Common myeloid progenitor, CD34-positive (primary cell): Measurements from ENCODE around the gene CTPS2.

Experiments
- CTCF ChIA-PET: fragments of 350-600 bp; sonication (Branson Sonifier 250); formaldehyde crosslinking; loops from one replicate; lab custom pipeline; 2021; ENCODE audit warnings: antibody characterized with exemption; lab: Charles Lee
- POLR2A ChIA-PET: fragments of 350-600 bp; sonication (Branson Sonifier 250); formaldehyde crosslinking; loops from one replicate; lab custom pipeline; 2021; ENCODE audit warnings: antibody characterized with exemption; lab: Charles Lee
- DNase-seq, 3 donors: peaks; one replicate each; pipeline versions ENCODE4 v3.0.0 to v3.0.0-alpha.2; 2013
- H3K27ac ChIP-seq, 2 experiments: 1 replicate in 1 of 2; 2 replicates in 1 of 2; pipeline ENCODE4 v1.7.0; 2013; ENCODE audit warnings: inconsistent platforms in 2 of 2, low read length in 2 of 2, mild to moderate bottlenecking in 2 of 2, low read depth in 1 of 2, moderate library complexity in 1 of 2; ENCODE audit not compliant: severe bottlenecking in 2 of 2, insufficient read depth in 1 of 2, poor library complexity in 1 of 2
- H3K27me3 ChIP-seq, 5 experiments: replicated peaks in 2 of 5; 1 replicate in 3 of 5; 2 replicates in 2 of 5; pipeline versions ENCODE4 v1.6.1 to v1.7.0; 2013; ENCODE audit warnings: low read length in 4 of 5, mild to moderate bottlenecking in 2 of 5, moderate library complexity in 2 of 5, inconsistent platforms in 1 of 5; ENCODE audit not compliant: insufficient read depth in 5 of 5, control insufficient read depth in 4 of 5
- H3K36me3 ChIP-seq, 4 experiments: 1 replicate in 2 of 4; 2 replicates in 2 of 4; pipeline versions ENCODE4 v1.6.1 to v1.7.0; 2013; ENCODE audit warnings: low read length in 3 of 4, control low read depth in 1 of 4, mild to moderate bottlenecking in 1 of 4; ENCODE audit not compliant: control insufficient read depth in 4 of 4, insufficient read depth in 4 of 4
- H3K4me1 ChIP-seq, 4 experiments: 1 replicate in 3 of 4; 2 replicates in 1 of 4; pipeline versions ENCODE4 v1.6.1 to v1.7.1; 2013; ENCODE audit warnings: low read length in 3 of 4, mild to moderate bottlenecking in 3 of 4, control low read depth in 1 of 4, inconsistent platforms in 1 of 4, moderate library complexity in 1 of 4; ENCODE audit not compliant: control insufficient read depth in 4 of 4, insufficient read depth in 4 of 4; ENCODE audit errors: control extremely low read depth in 1 of 4
- H3K4me3 ChIP-seq, 7 experiments: 1 replicate in 4 of 7; 2 replicates in 3 of 7; pipeline versions ENCODE4 v1.5.1 to v1.7.0; 2013; ENCODE audit warnings: mild to moderate bottlenecking in 7 of 7, low read length in 6 of 7, moderate library complexity in 6 of 7, inconsistent platforms in 2 of 7, low read depth in 2 of 7, control low read depth in 1 of 7; ENCODE audit not compliant: insufficient read depth in 4 of 7, control insufficient read depth in 1 of 7; ENCODE audit errors: extremely low read depth in 1 of 7
- H3K9me3 ChIP-seq, 5 experiments: 1 replicate in 4 of 5; 2 replicates in 1 of 5; pipeline versions ENCODE4 v1.6.1 to v1.7.1; 2013; ENCODE audit warnings: low read length in 4 of 5, mild to moderate bottlenecking in 2 of 5, inconsistent platforms in 1 of 5, low read depth in 1 of 5, moderate library complexity in 1 of 5; ENCODE audit not compliant: control insufficient read depth in 4 of 5, insufficient read depth in 2 of 5; ENCODE audit errors: control extremely low read depth in 1 of 5
- WGBS: methylation state at CpG from one replicate; pipeline ENCODE4 v1.1.5; 2013; ENCODE audit not compliant: insufficient coverage; 5-methylcytosine and 5-hydroxymethylcytosine counted together

The CTPS2 gene

DNA sequence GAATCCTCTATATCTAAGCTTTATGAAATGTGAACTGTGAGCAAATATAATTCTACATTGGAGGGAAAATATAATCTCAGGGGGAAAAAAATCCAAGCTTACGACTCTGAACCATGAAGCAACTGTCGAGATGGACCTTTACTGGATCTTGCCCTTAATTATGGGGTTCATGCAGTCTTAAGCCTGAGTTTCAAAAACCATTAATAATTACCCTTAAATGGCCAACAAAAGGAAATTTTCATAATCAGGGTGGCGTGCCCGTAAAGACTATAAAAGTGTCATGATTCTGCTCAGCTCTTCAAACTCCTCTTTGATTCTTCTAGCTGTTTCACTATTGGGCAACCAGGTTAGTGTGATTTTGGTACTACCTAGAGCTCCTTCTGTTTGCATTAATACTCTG lies 62.6 kb downstream of the CTPS2 start, which contains the start of gene S100G:
TSS of gene S100G (plus strand) at position 301 of the 400 bp plus-strand sequence. CDS start 849 bp downstream, outside the sequence.
- 100% methylated on average over 2 of the region's 4 CpGs for WGBS
- no peaks in the 10 kb centered on the region for H3K4me1 ChIP-seq
- no peak within 1 kb of the TSS for H3K27ac ChIP-seq
- peaks cover 0 to 10% (median 2%) of the 10 kb centered on the region in 4 experiments for H3K36me3 ChIP-seq
- H3K9me3 ChIP-seq, result peaks cover 0 to 3% (median 0%) of the 10 kb centered on the region in 5 experiments
- no peak for DNase-seq
- CTCF ChIA-PET, result interaction anchor here (0.9 kb wide), 1 partner anchor 9 kb away, joined by 3 read pairs; no protein-coding TSS in a partner anchor
- POLR2A ChIA-PET, result interaction anchor here (0.6 kb wide), 1 partner anchor 967 kb away, joined by 3 read pairs; no protein-coding TSS in a partner anchor
- H3K4me3 ChIP-seq, result no peak within 1 kb of the TSS
- H3K27me3 ChIP-seq, result peaks cover 0 to 13% (median 0%) of the 10 kb centered on the region in 5 experiments

DNA sequence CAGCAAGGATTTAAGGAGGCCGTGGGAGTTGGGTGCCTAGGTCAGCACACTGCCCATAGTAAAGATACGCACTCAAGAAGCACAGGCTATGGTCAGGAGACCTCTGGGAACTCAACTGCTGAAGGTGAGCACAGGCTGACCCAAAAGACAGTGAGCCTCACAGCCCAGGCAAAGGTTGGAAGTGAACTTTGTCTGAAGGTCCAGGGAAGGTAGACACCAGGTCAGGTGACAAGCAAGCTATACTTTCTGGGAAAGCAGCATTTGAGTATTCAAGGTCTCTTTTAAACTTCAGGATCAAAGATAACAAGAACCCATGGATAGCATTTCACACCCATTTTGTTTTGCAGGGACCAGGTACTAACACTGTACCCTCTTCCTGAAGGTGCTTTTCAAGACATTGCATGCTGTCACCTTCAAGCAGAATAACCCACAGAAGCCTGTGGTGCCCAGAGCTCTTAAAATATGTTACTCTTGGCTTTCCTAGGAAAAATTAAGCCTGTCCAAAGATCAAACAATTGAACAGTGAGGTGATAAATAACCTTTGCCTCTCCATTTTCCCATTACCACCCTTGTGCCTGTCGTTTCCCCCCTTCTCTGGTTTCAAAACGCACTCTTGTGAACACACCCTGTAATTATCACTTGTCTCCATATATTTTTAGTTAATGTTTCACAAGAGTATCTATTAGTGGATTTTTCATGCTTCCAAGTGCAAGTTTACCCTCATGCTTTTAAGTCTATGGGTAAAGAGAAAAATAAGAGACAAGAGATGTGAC lies 65.9 kb downstream of the CTPS2 start:
- Histone ChIP-seq H3K27ac (no peak overlapping the region), H3K4me1 (peaks cover 0 to 4% (median 0%) of the 10 kb centered on the region in 4 experiments), H3K27me3 (peaks cover 0 to 15% (median 0%) of the 10 kb centered on the region in 5 experiments), H3K36me3 (peaks cover 0 to 6% (median 1%) of the 10 kb centered on the region in 4 experiments), H3K4me3 (no peak overlapping the region), H3K9me3 (peaks cover 0 to 3% (median 0%) of the 10 kb centered on the region in 5 experiments)
- POLR2A ChIA-PET, result no interaction called here
- no peak for DNase-seq
- 94% methylated on average over 2 of the region's 4 CpGs for WGBS
- CTCF ChIA-PET, result no interaction called here

DNA sequence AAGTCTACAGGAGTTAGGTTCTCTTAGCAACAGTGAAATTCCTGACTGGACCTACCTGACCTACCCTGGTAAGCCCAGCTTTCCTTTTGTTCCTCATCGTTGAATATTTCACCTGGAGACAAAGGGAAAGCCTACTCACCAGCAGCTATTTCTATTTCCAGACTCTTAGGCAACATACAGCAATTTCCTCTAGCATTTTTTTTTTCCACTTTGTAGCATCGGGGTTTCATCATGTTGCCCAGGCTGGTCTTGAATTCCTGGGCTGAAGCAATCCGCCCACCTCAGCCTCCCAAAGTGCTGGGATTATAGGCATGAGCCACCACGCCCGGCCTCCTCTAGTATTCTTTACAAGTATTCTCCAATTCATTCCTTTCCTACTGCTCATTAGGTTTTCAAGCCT lies 69.3 kb downstream of the CTPS2 start:
- peaks cover 0 to 4% (median 0%) of the 10 kb centered on the region in 4 experiments for H3K4me1 ChIP-seq
- no peak overlapping the region for H3K4me3 ChIP-seq
- H3K36me3 ChIP-seq, result peaks cover 0 to 10% (median 1%) of the 10 kb centered on the region in 4 experiments
- ChIA-PET POLR2A (no interaction called here), CTCF (no interaction called here)
- H3K27me3 ChIP-seq, result peaks cover 0 to 19% (median 0%) of the 10 kb centered on the region in 5 experiments
- peaks cover 0 to 3% (median 0%) of the 10 kb centered on the region in 5 experiments for H3K9me3 ChIP-seq
- H3K27ac ChIP-seq, result no peak overlapping the region
- no peak for DNase-seq
- 90% methylated on average over 2 of the region's 5 CpGs for WGBS

DNA sequence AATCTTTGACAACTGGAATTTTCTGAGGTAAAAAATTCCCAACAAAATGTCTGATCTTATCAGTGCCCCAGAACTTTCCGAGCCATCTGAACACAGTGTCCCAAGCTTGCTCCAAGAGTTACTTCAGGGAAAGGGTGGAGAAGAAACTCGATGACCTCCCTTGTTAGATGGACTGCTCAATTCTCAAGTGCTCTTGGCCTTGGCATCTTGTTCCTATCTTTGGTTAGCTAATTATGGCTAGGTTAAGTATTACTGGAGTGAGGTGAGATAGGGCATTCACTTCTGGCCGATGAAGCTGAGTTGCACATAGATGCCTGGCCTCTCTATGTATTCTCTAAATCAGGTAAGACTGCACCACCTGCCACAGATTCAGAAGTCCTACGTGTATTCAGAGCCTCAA lies 71.6 kb downstream of the CTPS2 start:
- H3K4me1 ChIP-seq, result peaks cover 0 to 4% (median 0%) of the 10 kb centered on the region in 4 experiments
- POLR2A ChIA-PET, result no interaction called here
- no peak overlapping the region for H3K4me3 ChIP-seq
- CTCF ChIA-PET, result interaction anchor here (1.3 kb wide), 1 partner anchor 9 kb away, joined by 3 read pairs; no protein-coding TSS in a partner anchor
- no peaks in the 10 kb centered on the region for H3K9me3 ChIP-seq
- H3K27me3 ChIP-seq, result peaks cover 0 to 19% (median 0%) of the 10 kb centered on the region in 5 experiments
- no peak overlapping the region for H3K27ac ChIP-seq
- peaks cover 0 to 8% (median 0%) of the 10 kb centered on the region in 4 experiments for H3K36me3 ChIP-seq
- WGBS, result 100% methylated on average over 3 of the region's 4 CpGs
- DNase-seq, result no peak

DNA sequence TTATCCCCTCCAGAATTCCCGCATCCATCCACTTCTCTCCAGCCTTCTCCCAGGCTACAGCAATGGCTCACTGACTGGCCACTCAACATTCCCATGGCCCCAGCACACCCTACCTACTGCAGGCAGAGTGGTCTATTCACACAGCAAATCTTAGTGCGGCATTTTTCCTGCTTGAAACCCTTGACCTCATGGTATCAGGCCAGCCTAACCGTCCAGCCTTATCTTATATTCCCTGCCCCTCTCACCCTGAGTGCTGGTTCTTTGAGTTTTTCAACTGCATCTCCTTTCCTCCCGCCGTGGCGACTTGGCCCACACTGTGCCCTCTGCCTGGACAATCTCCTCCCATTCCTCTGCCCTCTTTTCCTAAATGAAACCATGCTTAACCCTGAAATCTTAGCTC lies 72.5 kb downstream of the CTPS2 start:
- Histone ChIP-seq H3K36me3 (peaks cover 0 to 8% (median 0%) of the 10 kb centered on the region in 4 experiments), H3K9me3 (no peaks in the 10 kb centered on the region), H3K27me3 (peaks cover 0 to 19% (median 0%) of the 10 kb centered on the region in 5 experiments), H3K4me3 (no peak overlapping the region), H3K4me1 (peaks cover 0 to 4% (median 0%) of the 10 kb centered on the region in 4 experiments), H3K27ac (no peak overlapping the region)
- WGBS, result 97% methylated on average over 6 of the region's 6 CpGs
- DNase-seq, result no peak
- POLR2A ChIA-PET, result no interaction called here
- CTCF ChIA-PET, result no interaction called here

DNA sequence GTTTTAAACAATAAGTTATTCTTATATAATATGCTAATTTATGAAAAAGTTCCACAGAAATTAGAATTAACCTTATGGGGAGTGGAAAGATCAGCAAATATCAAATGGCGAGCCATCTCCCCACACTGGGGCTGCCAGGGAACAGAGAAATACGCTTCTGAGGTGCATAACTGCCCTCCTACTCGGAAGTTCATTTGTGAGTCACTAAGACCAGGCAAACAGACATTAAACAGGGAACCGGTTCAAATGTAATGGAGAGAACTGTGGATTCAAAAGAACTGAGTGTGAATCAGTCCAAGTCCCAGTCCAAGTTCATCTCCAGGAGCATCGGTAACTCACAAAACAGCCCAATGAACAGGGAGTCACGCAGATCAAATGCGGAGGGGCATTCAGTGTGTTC lies 73.9 kb downstream of the CTPS2 start:
- peaks cover 0 to 14% (median 0%) of the 10 kb centered on the region in 5 experiments for H3K27me3 ChIP-seq
- no peak for DNase-seq
- POLR2A ChIA-PET, result no interaction called here

DNA sequence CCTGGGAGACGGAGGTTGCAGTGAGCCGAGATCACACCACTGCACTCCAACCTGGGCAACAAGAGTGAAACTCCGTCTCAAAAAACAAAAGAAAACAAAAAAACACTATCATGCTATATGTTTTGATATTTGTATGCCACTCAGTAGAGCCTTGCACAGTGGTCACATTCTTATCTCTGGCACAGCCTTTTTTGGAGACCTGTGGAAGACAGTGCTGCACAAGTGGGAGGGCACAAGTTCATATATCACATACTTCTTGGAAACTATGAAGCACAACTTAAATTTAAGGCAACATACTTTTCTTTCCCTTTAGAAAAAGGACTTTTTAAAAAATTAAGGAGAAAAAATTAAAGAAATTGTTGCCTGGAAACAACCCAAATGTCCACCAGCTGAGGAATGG lies 76.9 kb downstream of the CTPS2 start:
- no peak for DNase-seq
- Histone ChIP-seq H3K4me1 (peaks cover 0 to 11% (median 2%) of the 10 kb centered on the region in 4 experiments), H3K27ac (no peak overlapping the region), H3K36me3 (peaks cover 0 to 8% (median 0%) of the 10 kb centered on the region in 4 experiments), H3K9me3 (no peaks in the 10 kb centered on the region), H3K27me3 (peaks cover 0 to 11% (median 0%) of the 10 kb centered on the region in 5 experiments), H3K4me3 (no peak overlapping the region)
- no CpG with 5 or more reads among the region's 3 CpGs for WGBS
- POLR2A ChIA-PET, result no interaction called here
- CTCF ChIA-PET, result no interaction called here

More for the DNA sequence above, 73.9 kb downstream of the CTPS2 start:
- CTCF ChIA-PET, result no interaction called here
- no peak overlapping the region for H3K27ac ChIP-seq
- peaks cover 0 to 8% (median 0%) of the 10 kb centered on the region in 4 experiments for H3K36me3 ChIP-seq
- no peaks in the 10 kb centered on the region for H3K9me3 ChIP-seq
- H3K4me3 ChIP-seq, result no peak overlapping the region
- peaks cover 0 to 8% (median 2%) of the 10 kb centered on the region in 4 experiments for H3K4me1 ChIP-seq
- 98% methylated on average over 7 of the region's 7 CpGs for WGBS
